NCI-H510A treated with DMSO at 0.1 percent for 48 hours (cell line): ENCODE results near the gene FLAD1.

Experiments
- DNase-seq: peaks from one replicate; lab custom pipeline; 2025; lab: John Stamatoyannopoulos, UW

Gene FLAD1

DNA sequence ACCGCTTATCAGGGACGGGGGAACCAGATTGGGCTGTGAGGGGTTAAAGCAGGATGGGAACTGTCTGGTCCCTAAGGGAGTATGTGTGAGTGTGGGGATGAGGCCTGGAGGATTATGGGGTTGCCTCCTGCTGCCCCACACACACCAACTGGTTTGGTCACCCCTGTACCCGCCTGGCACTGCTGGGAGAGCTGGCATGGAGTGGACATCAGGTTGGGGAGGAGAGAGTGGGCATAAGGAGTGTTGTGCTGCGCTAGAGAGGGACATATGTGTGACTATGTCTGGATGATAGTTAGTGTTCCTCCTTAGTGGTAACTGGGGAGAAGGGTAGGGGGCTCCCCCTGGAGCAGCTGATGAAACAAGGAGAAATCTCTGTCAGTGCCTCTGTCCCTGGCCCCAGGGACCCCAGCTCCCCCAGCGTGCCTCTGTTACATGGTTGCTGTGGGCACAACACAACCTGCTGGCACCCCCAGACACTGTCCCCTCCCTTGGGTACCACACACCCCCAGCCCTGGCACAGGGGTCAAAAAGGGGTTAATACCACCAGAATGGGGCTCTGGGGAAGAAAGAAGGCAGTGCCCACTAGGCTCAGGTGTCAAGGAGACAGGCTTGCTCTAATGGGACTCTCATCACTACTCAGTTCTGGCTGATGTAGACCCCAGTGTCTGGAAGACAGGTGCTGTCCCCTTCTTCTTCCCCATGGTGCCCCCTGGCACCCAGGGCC, 21.4 kb downstream of the FLAD1 start:
- DNase-seq, result no peak

DNA sequence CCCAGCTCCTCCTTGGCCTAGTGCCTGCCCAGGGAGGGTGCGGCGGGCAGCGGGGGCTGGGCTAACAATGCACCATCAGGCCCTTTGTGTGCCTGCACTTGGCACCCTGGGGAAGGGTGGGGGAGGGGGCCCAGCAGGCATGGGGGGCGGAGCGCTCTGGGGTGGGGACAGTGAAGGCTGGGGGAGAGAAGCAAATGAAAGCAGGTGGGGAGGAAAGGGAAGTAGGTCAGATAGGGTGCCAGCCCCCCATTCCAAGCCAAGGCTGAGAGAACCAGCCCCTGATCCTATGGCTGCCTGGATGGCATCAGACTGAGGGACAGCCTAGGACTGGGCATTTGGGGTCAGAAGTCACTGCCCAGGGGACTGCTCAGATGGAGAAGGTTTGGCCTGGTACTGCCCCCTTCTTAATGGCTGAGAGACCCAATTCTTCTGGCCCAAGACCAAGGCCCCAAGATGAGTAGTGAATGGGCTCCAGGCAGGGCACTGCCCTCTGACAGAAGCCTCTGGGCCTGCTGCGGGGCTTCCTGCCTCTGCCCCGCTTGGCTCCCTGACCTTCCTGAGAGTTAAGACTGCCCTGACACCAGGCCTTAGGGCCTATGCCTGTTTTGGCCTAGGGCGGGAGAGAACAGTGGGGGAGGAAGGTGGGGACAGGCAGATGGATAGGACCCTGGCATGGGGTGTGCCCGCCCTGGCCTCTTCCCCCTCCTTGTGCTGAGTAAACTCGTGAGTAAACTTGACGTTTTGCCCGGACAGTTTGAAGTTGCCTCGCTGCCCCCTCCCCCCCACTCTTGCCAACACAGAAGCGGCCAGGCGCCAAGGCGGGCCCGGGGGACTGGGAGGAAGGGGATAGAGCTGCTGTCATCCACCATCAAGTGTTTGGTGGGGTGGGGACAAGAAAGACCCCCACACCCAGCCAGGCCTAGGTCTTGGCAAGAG, 22.2 kb downstream of the FLAD1 start:
- DNase-seq, result no peak

- DNase-seq, result no peak
Observed at GRCh38 chr1:155006601-155007101, 23.5 kb downstream of the FLAD1 start.

DNA sequence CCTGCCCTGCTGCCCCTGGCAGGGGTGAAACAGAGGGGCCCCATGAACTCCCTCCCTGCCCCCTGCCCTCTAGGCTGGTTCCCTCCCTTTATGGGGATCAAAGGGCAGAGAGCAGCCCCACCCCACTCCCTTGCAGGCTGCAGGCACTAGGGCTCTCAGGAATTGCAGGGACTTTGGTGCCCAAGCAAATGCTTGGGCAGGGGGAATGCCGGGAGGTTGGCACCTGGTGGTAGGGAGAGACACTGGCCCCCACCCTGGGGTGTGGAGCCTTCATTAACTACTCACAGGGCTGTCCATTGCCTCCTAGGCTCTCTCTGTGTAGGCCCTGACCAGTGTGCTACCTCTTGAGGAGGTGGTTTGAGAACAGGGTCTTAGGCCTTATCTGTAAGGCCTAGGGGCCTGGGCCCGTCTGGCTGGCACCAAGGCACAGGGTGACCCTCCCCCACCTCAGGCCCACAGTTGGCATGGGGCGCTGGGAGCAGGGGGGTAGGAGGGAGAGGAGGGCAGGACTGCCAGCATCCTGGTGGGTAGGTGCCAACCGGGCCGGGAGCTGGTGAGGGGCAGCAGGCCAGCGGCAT, 24.2 kb downstream of the FLAD1 start:
- no peak for DNase-seq

DNA sequence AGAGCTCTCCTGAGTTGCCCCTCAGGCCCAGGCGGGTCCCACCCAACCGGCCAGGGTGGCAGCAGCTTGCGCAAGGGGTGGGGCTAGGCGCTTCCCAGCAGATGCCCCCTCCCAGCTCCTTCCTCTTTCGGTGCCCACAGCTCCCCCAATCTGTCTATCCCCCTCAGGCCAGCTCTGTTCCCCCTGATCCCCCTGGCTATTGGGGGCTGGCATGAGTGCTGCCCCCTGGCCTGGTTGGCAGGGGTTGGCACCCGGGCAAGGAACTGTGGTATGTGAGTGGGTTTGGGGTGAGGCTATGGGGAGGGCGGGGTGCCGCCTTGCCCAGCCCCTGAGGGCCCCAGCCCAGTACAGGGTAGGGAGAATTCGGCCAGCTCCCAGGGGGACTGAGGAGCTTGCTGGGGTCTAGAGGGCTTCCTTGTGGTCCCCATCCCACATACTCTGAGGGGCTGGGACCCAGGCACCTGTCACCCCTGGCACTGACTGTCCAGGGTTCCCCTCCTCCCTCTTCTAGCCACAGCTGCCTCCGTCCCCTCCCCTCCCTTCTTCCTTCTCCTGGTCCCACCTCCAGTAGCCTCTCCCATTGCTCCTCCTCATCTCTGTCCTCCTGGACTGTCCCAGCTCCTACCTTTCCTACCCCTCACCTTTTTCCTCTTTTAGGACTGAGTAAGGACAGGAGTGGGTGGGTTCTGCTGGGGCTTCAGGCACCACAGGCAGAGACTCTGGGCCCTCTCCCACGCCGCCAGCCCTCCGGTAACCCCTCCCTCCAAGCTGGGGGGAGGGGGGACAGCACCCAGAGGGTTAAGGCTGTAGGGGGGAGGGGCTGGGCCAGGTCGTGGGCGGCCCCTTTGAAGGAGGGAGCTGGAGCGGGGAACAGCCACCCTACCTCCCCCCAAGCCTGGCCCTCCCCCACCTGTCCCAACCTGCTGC, 25.1 kb downstream of the FLAD1 start:
- no peak for DNase-seq

- no peak for DNase-seq
Observed at GRCh38 chr1:155009221-155009711, 26.1 kb downstream of the FLAD1 start.

- no peak for DNase-seq
Observed at GRCh38 chr1:155009742-155010141, 26.6 kb downstream of the FLAD1 start.

DNA sequence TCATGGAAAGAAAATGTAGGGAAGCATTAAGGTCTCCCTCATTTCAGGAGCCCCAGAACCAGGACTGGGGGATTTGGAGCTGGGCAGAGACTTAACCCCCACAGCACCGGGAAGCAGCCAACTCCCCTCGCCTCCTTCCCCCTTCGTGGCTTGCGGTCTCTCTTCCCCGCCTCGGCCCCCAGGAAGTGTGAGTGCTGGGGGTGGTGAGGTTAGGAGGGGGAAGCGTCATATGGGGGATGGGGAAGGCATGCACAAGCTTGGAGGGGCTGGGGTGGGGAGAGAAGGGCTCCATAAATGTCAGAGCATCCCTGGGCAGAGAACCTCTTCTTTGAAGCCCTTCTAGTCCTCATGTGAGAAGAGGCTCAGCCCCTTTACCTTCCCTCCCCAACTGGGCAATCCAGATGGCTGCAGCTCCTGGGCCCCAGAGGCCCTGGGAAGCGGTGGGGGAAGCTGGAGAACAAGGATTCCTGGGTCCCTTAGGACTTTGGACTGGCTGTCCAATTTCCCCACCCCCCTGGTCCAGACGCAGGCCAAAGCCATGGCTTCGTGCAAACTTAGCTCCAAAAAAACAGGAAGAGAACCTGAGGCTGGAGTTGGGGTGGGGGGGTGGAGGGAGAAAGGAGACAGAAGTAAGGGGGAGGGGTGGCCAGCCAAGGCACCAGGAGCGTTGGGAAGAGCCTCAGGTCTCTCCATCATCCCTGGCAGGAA, 27.2 kb downstream of the FLAD1 start:
- no peak for DNase-seq

- no peak for DNase-seq
Observed at GRCh38 chr1:155011004-155011416, 27.9 kb downstream of the FLAD1 start.

- DNase-seq, result no peak
Observed at GRCh38 chr1:155011437-155012025, 28.4 kb downstream of the FLAD1 start.

GRCh38 chr1:155012026-155012546, 28.9 kb downstream of the FLAD1 start:
- peak; percentile 92 for DNase-seq

DNA sequence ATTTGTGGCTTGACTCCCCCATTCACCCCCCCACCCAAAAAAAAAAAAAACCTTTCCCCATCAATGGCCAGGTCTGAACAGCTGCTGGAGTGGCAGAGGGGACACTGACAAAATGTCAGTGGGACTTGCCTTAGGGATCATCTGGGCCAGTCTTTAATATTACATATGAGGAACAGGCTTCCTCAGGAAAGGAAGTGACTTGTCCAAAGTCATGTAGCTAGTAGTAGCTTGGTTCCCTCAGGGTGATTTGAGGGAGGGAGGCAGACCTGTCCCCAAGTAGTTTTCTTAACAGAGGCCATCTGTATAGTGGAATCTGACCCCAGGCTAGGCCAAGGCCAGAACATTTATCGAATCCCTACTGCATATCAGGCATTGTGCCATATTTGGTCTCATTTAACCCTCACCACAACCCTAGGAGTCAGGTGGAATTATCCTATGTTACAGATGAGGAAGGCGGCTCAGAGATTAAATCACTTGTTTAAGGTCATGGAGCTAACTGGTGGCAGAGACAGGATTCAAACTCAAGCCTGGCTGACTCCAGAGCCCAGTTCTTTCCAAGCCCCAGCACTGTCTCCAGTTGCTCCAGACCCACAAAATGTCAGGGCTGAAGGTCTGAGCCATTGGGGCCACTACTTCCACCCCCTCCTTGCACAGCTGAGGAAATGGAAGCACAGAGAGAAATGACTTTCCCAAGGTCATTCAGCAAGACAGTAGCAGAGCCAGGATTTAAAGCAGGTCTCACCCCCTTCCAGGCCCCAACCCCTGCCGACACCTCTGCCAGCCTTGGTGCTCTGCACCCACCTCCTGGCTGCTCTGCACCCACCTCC, 29.8 kb downstream of the FLAD1 start:
- no peak for DNase-seq

DNA sequence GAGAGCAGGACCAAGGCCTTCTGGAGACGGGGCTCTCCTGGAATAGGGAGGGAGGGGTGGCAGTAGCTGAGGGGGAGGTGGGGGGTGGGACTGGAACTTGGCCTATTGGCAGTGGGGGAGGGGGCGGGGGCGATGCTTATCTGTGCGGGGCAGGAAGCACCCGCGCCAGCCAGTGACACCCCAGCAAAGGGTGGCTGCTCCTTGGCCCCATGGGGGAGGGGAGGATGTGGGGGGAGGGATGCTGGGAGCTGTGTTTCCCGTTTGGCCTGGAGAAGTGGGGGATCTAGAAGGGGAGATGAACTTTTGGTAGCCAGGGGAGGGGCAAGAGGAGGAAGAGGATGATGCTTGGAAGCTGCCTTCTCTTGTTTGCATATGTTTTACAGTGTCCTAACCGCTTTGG, 30.5 kb downstream of the FLAD1 start:
- DNase-seq, result no peak

DNA sequence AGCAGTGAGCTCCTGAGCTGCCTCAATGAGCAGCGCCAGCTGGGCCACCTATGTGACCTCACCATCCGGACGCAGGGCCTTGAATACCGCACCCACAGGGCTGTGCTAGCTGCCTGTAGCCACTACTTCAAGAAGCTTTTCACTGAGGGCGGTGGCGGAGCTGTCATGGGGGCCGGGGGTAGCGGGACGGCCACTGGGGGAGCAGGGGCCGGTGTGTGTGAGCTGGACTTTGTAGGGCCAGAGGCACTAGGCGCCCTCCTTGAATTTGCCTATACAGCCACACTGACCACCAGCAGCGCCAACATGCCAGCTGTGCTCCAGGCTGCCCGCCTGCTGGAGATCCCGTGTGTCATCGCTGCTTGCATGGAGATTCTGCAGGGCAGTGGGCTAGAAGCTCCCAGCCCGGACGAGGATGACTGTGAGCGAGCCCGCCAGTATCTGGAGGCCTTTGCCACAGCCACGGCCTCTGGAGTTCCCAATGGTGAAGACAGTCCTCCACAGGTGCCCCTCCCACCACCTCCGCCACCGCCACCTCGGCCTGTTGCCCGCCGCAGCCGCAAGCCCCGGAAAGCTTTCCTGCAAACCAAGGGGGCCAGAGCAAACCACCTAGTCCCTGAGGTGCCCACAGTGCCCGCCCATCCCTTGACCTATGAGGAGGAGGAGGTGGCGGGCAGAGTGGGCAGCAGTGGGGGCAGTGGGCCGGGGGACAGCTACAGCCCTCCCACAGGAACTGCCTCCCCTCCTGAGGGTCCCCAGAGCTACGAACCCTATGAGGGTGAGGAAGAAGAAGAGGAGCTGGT, 31.8 kb downstream of the FLAD1 start:
- no peak for DNase-seq

DNA sequence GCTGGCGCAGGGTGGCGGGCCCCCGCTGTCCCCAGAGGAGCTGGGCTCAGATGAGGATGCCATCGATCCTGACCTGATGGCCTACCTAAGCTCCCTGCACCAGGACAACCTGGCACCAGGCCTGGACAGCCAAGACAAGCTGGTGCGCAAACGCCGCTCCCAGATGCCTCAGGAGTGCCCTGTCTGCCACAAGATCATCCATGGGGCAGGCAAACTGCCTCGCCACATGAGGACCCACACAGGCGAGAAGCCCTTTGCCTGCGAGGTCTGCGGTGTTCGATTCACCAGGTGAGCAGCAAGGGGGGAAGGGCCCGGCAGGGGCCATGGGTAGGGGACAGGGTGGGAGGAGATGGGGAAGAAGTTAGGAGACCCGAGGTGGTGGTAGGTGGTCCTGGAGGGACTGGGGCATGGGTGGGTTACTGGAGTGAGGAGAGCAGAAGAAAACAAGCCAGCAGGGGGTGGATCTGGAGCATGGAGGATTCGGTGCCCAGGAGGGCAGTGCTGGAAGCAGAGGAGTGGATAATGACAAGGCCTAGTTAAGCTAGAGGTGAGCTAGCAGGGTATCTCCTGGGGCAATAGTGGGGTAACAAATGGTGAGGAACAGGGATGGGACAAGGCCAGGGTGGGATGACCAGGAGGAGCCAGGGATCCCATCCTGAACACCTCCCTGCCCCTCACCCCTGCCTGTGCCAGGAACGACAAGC, 32.5 kb downstream of the FLAD1 start:
- DNase-seq, result no peak

- DNase-seq, result no peak
Observed at GRCh38 chr1:155016231-155016831, 33.2 kb downstream of the FLAD1 start.
